BJ (cell line): ENCODE data around the gene DHRS1. TPM values are rescaled to one million over a fixed set of nuclear protein-coding genes. Genes with fewer than 3 reads are reported as not detected.

Experiments
- CTCF ChIA-PET: fragments of 350-600 bp; formaldehyde crosslinking; extraction: SDS; loops from one replicate; lab custom pipeline; 2021; ENCODE audit warnings: antibody characterized with exemption, inconsistent platforms; lab: Yijun Ruan, JAX
- POLR2A ChIA-PET: fragments of 300-600 bp; sonication (Branson Sonifier 250); formaldehyde crosslinking; extraction: SDS; loops from one replicate; lab custom pipeline; 2021; ENCODE audit warnings: antibody characterized with exemption; lab: Charles Lee
- DNase-seq: peaks from one replicate; pipeline ENCODE4 v3.0.0-alpha.2; 2011; ENCODE audit warnings: low read depth
- H3K27me3 ChIP-seq: 2 replicates; pipeline ENCODE4 v1.6.0; 2011; ENCODE audit warnings: low read length; ENCODE audit not compliant: control insufficient read depth, insufficient read depth
- H3K36me3 ChIP-seq: 2 replicates; pipeline ENCODE4 v1.5.1; 2011; ENCODE audit warnings: low read length; ENCODE audit not compliant: control insufficient read depth, insufficient read depth
- H3K4me3 ChIP-seq: 2 replicates; pipeline ENCODE4 v1.5.1; 2011; ENCODE audit warnings: low read depth, mild to moderate bottlenecking, control low read depth, low read length
- polyA plus RNA-seq: library from polyadenylated mRNA; depleted of rRNA; stranded (reverse); fragments of >200 nt; gene quantifications from 2 replicates; pipeline ENCODE4 v1.2.3, GENCODE V29; 2011; rRNA removed
- TF ChIP-seq, protein P1 (sequence below): IDR thresholded peaks from 2 replicates; pipeline ENCODE4 v1.5.1; 2011; ENCODE audit warnings: low read depth, mild to moderate bottlenecking, control low read depth, inconsistent platforms, low read length, moderate library complexity; ENCODE audit not compliant: insufficient read depth

DHRS1 gene
- polyA plus RNA-seq, 1 experiment, result 57.1 TPM

GRCh38 chr14:24243336-24243836, 56.2 kb downstream of the DHRS1 start:
- ChIA-PET POLR2A (interaction anchor here (0.6 kb wide), 1 partner anchor 28 kb away, joined by 3 read pairs; the partner anchor contains the start of gene MDP1), CTCF (interaction anchor here (0.7 to 11.1 kb wide), 29 partner anchors 8 to 193 kb away, joined by 3 to 205 read pairs (median 7); partner anchors contain the start of genes CIDEB, DHRS1, IRF9 and LTB4R)
- TF ChIP-seq, protein P1, sequence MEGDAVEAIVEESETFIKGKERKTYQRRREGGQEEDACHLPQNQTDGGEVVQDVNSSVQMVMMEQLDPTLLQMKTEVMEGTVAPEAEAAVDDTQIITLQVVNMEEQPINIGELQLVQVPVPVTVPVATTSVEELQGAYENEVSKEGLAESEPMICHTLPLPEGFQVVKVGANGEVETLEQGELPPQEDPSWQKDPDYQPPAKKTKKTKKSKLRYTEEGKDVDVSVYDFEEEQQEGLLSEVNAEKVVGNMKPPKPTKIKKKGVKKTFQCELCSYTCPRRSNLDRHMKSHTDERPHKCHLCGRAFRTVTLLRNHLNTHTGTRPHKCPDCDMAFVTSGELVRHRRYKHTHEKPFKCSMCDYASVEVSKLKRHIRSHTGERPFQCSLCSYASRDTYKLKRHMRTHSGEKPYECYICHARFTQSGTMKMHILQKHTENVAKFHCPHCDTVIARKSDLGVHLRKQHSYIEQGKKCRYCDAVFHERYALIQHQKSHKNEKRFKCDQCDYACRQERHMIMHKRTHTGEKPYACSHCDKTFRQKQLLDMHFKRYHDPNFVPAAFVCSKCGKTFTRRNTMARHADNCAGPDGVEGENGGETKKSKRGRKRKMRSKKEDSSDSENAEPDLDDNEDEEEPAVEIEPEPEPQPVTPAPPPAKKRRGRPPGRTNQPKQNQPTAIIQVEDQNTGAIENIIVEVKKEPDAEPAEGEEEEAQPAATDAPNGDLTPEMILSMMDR, result no peak
- Histone ChIP-seq H3K27me3 (no peaks in the 10 kb centered on the region), H3K4me3 (peak overlapping the region; percentile 64), H3K36me3 (peaks cover 18% of the 10 kb centered on the region)
- DNase-seq, result no peak

- POLR2A ChIA-PET, result interaction anchor here (0.6 to 0.9 kb wide), 3 partner anchors 51 to 157 kb away, joined by 3 to 8 read pairs (median 3); partner anchors contain the start of gene NYNRIN
- peak overlapping the region; percentile 64 for H3K4me3 ChIP-seq
- CTCF ChIA-PET, result interaction anchor here (0.6 to 11.1 kb wide), 35 partner anchors 9 to 194 kb away, joined by 3 to 205 read pairs (median 6); partner anchors contain the start of genes CIDEB, DHRS1, GMPR2 and IRF9
These were observed 57.6 kb downstream of the DHRS1 start for GRCh38 chr14:24241829-24242443.

More at GRCh38 chr14:24241829-24242443, 57.6 kb downstream of the DHRS1 start:
- TF ChIP-seq, protein P1, result peak; percentile 70
- no peak for DNase-seq
- Histone ChIP-seq H3K27me3 (no peaks in the 10 kb centered on the region), H3K36me3 (peaks cover 23% of the 10 kb centered on the region)

Other genes starting within 250 kb of the DHRS1 start
- gene CARMIL3, start 247.8 kb downstream of the DHRS1 start, polyA plus RNA-seq, result 0.02 and 0.04 TPM in 2 replicates
- not detected in 2 replicates for gene CPNE6, start 228.2 kb downstream of the DHRS1 start, polyA plus RNA-seq
- 141 and 227 TPM in 2 replicates for gene PCK2, start 205.5 kb downstream of the DHRS1 start, polyA plus RNA-seq
- 41.5 and 50.0 TPM in 2 replicates for gene DCAF11, start 185.0 kb downstream of the DHRS1 start, polyA plus RNA-seq
- gene NRL, start 184.8 kb downstream of the DHRS1 start, polyA plus RNA-seq, result 0.59 and 0.91 TPM in 2 replicates
- 0.10 and 0.23 TPM in 2 replicates for gene FITM1, start 169.1 kb downstream of the DHRS1 start, polyA plus RNA-seq
- gene PSME1, start 163.6 kb downstream of the DHRS1 start, polyA plus RNA-seq, result 48.9 and 106 TPM in 2 replicates
- 6.9 and 13.3 TPM in 2 replicates for gene EMC9, start 158.2 kb downstream of the DHRS1 start, polyA plus RNA-seq
- gene PSME2, start 153.2 kb downstream of the DHRS1 start, polyA plus RNA-seq, result 165 and 178 TPM in 2 replicates
- 8.2 and 12.4 TPM in 2 replicates for gene RNF31, start 152.3 kb downstream of the DHRS1 start, polyA plus RNA-seq
- gene IRF9, start 138.5 kb downstream of the DHRS1 start, polyA plus RNA-seq, result 84.8 and 107 TPM in 2 replicates
- gene REC8, start 127.7 kb downstream of the DHRS1 start, polyA plus RNA-seq, result 2.7 and 5.5 TPM in 2 replicates
- gene IPO4, start 111.0 kb downstream of the DHRS1 start, polyA plus RNA-seq, result 11.5 and 26.8 TPM in 2 replicates
- gene TM9SF1, start 104.3 kb downstream of the DHRS1 start, polyA plus RNA-seq, result 50.5 and 59.2 TPM in 2 replicates
- gene TSSK4, start 94.1 kb downstream of the DHRS1 start, polyA plus RNA-seq, result not detected in 2 replicates
- 36.3 and 52.1 TPM in 2 replicates for gene CHMP4A, start 86.3 kb downstream of the DHRS1 start, polyA plus RNA-seq
- 16.3 and 19.3 TPM in 2 replicates for gene MDP1, start 83.7 kb downstream of the DHRS1 start, polyA plus RNA-seq
- 242 and 329 TPM in 2 replicates for gene NEDD8, start 67.4 kb downstream of the DHRS1 start, polyA plus RNA-seq
- gene GMPR2, start 66.9 kb downstream of the DHRS1 start, polyA plus RNA-seq, result 103 and 116 TPM in 2 replicates
- gene TINF2, start 57.2 kb downstream of the DHRS1 start, polyA plus RNA-seq, result 37.2 and 41.7 TPM in 2 replicates
- 0.97 and 2.9 TPM in 2 replicates for gene TGM1, start 36.6 kb downstream of the DHRS1 start, polyA plus RNA-seq
- 23.2 and 52.5 TPM in 2 replicates for gene RABGGTA, start 28.2 kb downstream of the DHRS1 start, polyA plus RNA-seq
- 13.9 and 16.3 TPM in 2 replicates for gene NOP9, start 70 bp upstream of the DHRS1 start, polyA plus RNA-seq
- 0.63 and 0.98 TPM in 2 replicates for gene CIDEB, start 8.2 kb upstream of the DHRS1 start, polyA plus RNA-seq
- 0.98 and 1.6 TPM in 2 replicates for gene LTB4R2, start 10.4 kb upstream of the DHRS1 start, polyA plus RNA-seq
- gene LTB4R, start 11.7 kb upstream of the DHRS1 start, polyA plus RNA-seq, result 2.5 and 2.6 TPM in 2 replicates
- gene ADCY4, start 35.3 kb upstream of the DHRS1 start, polyA plus RNA-seq, result 4.1 and 6.8 TPM in 2 replicates
- gene RIPK3, start 40.2 kb upstream of the DHRS1 start, polyA plus RNA-seq, result 4.3 and 4.4 TPM in 2 replicates
- gene NFATC4, start 68.4 kb upstream of the DHRS1 start, polyA plus RNA-seq, result 95.8 and 151 TPM in 2 replicates
- 7.2 and 10.1 TPM in 2 replicates for gene NYNRIN, start 99.2 kb upstream of the DHRS1 start, polyA plus RNA-seq
- gene CBLN3, start 129.9 kb upstream of the DHRS1 start, polyA plus RNA-seq, result 6.7 and 8.6 TPM in 2 replicates
- gene KHNYN, start 130.2 kb upstream of the DHRS1 start, polyA plus RNA-seq, result 18.9 and 19.7 TPM in 2 replicates
- gene SDR39U1, start 143.0 kb upstream of the DHRS1 start, polyA plus RNA-seq, result 28.9 and 43.4 TPM in 2 replicates
- not detected in 2 replicates for gene CMA1, start 208.5 kb upstream of the DHRS1 start, polyA plus RNA-seq